Measurements from ENCODE around the gene ENTHD1. TPM values are rescaled to one million over a fixed set of nuclear protein-coding genes. Genes with fewer than 3 reads are reported as not detected.
A peak's percentile ranks its signal among the peaks of the same experiment; 100 is the strongest.

ENTHD1 gene
- polyA plus RNA-seq, 1 donor from 2014 or later: not detected

DNA sequence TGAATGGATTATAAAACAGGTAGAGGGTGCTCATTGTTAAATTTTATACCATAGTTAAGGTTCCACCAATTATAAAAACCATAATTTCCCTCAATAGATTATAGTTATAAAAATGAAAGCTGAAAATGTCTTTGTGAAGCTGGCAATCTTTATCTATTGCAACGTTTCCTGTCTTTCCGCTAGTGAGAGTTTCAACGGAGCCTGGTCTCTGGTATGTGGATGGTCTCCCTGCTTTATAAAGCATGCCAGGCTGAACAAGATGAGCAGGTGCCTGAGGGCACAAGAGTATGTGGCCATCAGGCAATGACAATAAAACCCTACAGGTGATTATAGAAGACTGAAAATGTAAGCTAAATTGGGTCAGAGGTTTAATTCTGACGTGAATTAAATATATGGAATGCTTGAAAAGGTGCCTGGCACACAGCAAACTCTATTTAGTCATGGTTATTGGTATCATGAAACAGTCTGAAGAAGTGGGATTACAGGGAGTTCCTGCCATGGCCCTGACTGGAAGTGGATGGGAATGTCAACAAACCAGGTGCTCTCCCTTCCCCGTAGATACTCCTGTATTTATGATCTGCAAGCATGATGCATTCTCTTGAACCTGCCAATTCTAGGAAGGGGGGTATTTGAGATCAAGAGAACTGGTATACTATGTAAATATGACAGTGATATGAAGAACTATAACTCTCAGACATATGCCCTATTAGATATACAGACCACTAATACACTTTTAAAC is 115.7 kb downstream of the ENTHD1 start:
- Histone ChIP-seq H3K27me3 (ENCODE audit: insufficient read depth, low read depth, low read length) (no peaks in the 10 kb centered on the region), H3K36me3 (ENCODE audit: insufficient read depth, low read length) (no peaks in the 10 kb centered on the region), H3K9me2 (ENCODE audit: insufficient read depth, low read length) (no peaks in the 10 kb centered on the region), H4K20me1 (ENCODE audit: insufficient read depth) (no peaks in the 10 kb centered on the region), H3K79me2 (replicated peaks; ENCODE audit: insufficient read depth, low read length) (no peaks in the 10 kb centered on the region), H2AFZ (ENCODE audit: low read depth, low read length) (no peak overlapping the region), H3K4me2 (ENCODE audit: low read length) (no peak overlapping the region), H3K4me3 (ENCODE audit: low read length) (no peak overlapping the region), H3K27ac (ENCODE audit: low read length) (no peak overlapping the region), H3K9me3 (ENCODE audit: low read length) (no peaks in the 10 kb centered on the region), H3F3A (ENCODE audit: insufficient read depth, low read length, poor library complexity, severe bottlenecking) (no peaks in the 10 kb centered on the region), H3K9ac (ENCODE audit: low read length) (no peak overlapping the region)
- TF ChIP-seq MXI1 (conservative IDR thresholded peaks at IDR 0.05; ENCODE audit: poor library complexity, severe bottlenecking) (no peak), TAF1 (IDR thresholded peaks at IDR 0.05; ENCODE audit: low read depth) (no peak), SMC3 (conservative IDR thresholded peaks at IDR 0.05; ENCODE audit: poor library complexity) (no peak), RAD21 (conservative IDR thresholded peaks at IDR 0.05) (no peak), EP300 (conservative IDR thresholded peaks at IDR 0.05; ENCODE audit: poor library complexity, severe bottlenecking) (no peak), EZH2 (IDR thresholded peaks at IDR 0.05; ENCODE audit: borderline replicate concordance, insufficient read depth, low read length, poor library complexity, severe bottlenecking) (no peak), POLR2AphosphoS5 (IDR thresholded peaks at IDR 0.05) (no peak)
- TF ChIP-seq, protein P1, sequence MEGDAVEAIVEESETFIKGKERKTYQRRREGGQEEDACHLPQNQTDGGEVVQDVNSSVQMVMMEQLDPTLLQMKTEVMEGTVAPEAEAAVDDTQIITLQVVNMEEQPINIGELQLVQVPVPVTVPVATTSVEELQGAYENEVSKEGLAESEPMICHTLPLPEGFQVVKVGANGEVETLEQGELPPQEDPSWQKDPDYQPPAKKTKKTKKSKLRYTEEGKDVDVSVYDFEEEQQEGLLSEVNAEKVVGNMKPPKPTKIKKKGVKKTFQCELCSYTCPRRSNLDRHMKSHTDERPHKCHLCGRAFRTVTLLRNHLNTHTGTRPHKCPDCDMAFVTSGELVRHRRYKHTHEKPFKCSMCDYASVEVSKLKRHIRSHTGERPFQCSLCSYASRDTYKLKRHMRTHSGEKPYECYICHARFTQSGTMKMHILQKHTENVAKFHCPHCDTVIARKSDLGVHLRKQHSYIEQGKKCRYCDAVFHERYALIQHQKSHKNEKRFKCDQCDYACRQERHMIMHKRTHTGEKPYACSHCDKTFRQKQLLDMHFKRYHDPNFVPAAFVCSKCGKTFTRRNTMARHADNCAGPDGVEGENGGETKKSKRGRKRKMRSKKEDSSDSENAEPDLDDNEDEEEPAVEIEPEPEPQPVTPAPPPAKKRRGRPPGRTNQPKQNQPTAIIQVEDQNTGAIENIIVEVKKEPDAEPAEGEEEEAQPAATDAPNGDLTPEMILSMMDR (IDR thresholded peaks at IDR 0.05; ENCODE audit: poor library complexity, severe bottlenecking): no peak
- TF ChIP-seq, protein P2, sequence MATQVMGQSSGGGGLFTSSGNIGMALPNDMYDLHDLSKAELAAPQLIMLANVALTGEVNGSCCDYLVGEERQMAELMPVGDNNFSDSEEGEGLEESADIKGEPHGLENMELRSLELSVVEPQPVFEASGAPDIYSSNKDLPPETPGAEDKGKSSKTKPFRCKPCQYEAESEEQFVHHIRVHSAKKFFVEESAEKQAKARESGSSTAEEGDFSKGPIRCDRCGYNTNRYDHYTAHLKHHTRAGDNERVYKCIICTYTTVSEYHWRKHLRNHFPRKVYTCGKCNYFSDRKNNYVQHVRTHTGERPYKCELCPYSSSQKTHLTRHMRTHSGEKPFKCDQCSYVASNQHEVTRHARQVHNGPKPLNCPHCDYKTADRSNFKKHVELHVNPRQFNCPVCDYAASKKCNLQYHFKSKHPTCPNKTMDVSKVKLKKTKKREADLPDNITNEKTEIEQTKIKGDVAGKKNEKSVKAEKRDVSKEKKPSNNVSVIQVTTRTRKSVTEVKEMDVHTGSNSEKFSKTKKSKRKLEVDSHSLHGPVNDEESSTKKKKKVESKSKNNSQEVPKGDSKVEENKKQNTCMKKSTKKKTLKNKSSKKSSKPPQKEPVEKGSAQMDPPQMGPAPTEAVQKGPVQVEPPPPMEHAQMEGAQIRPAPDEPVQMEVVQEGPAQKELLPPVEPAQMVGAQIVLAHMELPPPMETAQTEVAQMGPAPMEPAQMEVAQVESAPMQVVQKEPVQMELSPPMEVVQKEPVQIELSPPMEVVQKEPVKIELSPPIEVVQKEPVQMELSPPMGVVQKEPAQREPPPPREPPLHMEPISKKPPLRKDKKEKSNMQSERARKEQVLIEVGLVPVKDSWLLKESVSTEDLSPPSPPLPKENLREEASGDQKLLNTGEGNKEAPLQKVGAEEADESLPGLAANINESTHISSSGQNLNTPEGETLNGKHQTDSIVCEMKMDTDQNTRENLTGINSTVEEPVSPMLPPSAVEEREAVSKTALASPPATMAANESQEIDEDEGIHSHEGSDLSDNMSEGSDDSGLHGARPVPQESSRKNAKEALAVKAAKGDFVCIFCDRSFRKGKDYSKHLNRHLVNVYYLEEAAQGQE (IDR thresholded peaks at IDR 0.05; ENCODE audit: borderline replicate concordance): no peak

DNA sequence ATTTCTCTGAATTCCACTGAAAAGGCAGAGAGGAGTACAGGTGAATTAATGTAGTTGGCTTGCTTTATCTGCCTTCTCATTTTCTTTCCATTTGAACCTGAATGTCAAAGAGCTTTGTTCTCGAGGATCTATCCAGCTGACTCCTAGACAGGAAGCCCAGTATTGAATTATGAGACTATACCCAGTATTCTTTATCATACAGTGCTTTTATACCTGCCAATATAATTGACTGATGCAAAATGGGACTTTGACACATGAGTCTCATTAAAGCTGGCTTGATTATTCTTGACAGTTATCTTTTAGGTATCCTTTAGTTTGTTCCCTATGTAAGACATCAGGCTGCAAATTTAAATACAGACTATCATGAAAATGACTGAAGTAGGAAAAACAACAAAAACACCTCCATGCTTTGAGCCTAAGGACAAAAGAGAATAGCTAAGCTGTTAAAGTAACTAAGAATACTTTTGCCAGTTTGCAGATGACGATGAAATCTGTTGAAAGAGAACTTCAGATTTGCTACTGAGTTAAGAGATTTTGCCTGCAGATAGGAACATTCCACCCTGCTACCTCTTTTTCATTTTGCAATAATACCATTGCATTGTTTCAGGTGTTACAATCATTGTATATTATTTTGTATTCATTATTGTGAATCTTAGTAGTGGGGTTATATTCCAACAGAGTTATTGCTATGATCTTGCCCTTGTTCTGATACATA is 117.1 kb downstream of the ENTHD1 start:
- H3K9me3 ChIP-seq (ENCODE audit: low read length): no peaks in the 10 kb centered on the region
- H2AFZ ChIP-seq (ENCODE audit: low read depth, low read length): peak overlapping the region; percentile 30
- no peaks in the 10 kb centered on the region for H3K36me3 ChIP-seq (ENCODE audit: insufficient read depth, low read length)
- H3K27ac ChIP-seq (ENCODE audit: low read length): peak overlapping the region; percentile 65
- no peak overlapping the region for H3K4me3 ChIP-seq (ENCODE audit: low read length)
- no peaks in the 10 kb centered on the region for H3F3A ChIP-seq (ENCODE audit: insufficient read depth, low read length, poor library complexity, severe bottlenecking)
- no peaks in the 10 kb centered on the region for H3K79me2 ChIP-seq (replicated peaks; ENCODE audit: insufficient read depth, low read length)
- no peaks in the 10 kb centered on the region for H3K9me2 ChIP-seq (ENCODE audit: insufficient read depth, low read length)
- H3K27me3 ChIP-seq (ENCODE audit: insufficient read depth, low read depth, low read length): no peaks in the 10 kb centered on the region
- TF ChIP-seq POLR2AphosphoS5 (IDR thresholded peaks at IDR 0.05) (no peak), RAD21 (conservative IDR thresholded peaks at IDR 0.05) (no peak), EP300 (conservative IDR thresholded peaks at IDR 0.05; ENCODE audit: poor library complexity, severe bottlenecking) (peak; percentile 37)
- TF ChIP-seq, protein P2 (IDR thresholded peaks at IDR 0.05; ENCODE audit: borderline replicate concordance): peak; percentile 22
- TF ChIP-seq, protein P1 (IDR thresholded peaks at IDR 0.05; ENCODE audit: poor library complexity, severe bottlenecking): no peak
- peak overlapping the region; percentile 34 for H3K4me2 ChIP-seq (ENCODE audit: low read length)
- H3K9ac ChIP-seq (ENCODE audit: low read length): peak overlapping the region; percentile 17
- no peaks in the 10 kb centered on the region for H4K20me1 ChIP-seq (ENCODE audit: insufficient read depth)
